ENCODE measurements around the gene RBMS3.

The RBMS3 gene

DNA sequence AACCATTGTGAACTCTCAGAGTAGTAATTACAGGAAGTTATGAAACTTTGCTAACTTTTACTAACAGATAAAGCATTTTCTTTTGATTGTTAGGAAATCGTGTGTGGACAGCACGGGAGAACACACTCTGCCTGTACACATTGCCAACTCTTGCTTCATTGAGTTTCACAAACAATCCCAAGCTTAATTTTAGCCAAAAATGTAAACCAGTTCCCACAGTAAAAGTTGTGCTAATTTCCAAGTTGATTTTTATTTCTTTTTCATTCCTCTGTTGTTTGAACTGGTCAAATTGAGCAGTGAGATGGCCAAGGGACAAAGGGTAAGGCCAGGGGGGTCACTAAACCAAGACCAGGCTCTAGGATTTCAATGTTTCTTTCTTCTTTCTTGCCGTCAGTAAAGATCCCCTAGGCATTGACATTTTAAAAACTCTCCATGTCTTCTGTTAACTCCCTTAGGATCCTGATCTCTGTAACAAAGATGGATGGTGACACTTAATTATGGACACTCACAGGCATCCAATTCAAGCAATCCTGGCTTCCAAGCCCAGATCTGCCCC is 414.9 kb downstream of the RBMS3 start:
- no peak for DNase-seq

DNA sequence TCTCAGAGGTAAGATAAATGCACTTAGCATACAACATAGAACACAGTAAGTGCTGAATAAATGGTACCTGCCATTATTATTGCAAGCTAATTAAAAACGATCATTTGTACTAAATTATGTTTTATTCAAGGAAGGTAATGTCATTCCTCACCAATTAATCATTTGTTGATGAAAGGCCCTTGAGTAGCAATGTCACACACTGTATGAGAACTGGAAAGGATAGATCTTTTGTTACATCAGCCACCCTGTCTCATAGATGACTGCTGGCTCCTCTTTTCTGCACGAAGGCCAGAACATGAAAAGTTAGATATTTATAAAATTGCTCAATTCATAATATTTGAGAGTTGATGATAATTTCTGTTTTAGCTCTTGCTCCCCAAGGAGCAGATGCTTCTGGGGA is 415.4 kb downstream of the RBMS3 start:
- DNase-seq = no peak

DNA sequence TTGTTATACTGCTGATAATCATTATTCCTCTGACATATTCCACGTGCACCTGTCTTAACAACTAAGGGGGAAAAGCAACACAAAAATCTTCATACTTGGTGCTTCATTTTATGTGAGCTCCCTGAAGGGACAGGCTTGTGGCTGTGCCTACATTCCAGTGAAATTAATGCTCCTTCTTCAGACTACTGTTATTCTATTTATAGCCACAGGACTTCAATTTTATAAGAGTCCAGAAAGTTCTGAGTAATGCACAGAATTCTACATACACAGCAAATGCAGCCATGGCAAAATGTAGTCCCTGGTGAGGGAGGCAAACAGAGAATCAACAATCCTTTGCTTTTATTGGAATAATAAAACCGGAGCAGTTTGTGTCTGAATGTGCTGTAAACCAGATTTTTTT is 417.1 kb downstream of the RBMS3 start:
- no peak for DNase-seq

DNA sequence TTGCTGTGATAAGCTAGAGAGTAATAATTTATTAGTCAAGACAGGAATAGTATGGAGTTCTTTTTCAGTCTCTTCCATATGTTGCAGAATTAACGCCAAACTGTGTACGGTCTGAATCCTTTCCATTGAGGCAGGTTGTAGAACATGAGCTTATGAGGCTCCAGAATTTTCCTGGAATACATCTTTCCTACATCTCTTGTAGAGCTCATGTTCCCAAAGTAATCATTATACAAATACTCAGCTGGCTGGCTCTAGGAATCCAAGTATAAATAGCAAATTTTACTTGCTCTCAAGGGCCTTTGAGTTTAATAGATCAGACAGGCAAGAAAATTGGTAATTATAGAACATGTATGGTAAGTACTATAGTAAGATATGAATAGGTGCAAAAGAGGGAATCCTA is 419.4 kb downstream of the RBMS3 start:
- DNase-seq = no peak

DNA sequence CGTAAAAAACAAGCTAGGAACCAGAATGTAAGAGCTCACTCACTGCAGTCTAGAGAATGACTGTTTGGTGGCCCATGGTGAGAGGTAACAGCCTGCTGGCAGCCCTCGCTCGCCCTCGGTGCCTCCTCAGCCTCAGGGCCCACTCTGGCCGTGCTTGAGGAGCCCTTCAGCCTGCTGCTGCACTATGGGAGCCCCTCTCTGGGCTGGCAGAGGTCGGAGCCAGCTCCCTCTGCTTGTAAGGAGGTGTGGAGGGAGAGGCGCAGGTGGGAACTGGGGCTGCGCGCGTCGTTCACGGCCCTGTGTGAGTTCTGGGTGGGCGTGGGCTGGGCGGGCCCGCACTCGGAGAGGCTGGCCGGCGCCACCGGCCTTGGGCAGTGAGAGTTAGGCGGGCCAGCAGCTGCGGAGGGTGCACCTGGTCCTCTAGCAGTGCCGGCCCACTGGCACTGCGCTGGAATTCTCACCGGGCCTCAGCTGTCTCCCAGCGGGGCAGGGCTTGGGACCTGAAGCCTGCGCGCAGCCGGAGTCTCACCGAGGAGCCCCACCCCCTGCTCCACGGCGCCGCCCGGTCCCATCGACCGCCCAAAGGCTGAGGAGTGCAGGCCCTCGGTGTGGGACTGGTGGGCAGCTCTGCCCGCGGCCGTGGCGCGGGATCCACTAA is 420.6 kb downstream of the RBMS3 start:
- no peak for DNase-seq

DNA sequence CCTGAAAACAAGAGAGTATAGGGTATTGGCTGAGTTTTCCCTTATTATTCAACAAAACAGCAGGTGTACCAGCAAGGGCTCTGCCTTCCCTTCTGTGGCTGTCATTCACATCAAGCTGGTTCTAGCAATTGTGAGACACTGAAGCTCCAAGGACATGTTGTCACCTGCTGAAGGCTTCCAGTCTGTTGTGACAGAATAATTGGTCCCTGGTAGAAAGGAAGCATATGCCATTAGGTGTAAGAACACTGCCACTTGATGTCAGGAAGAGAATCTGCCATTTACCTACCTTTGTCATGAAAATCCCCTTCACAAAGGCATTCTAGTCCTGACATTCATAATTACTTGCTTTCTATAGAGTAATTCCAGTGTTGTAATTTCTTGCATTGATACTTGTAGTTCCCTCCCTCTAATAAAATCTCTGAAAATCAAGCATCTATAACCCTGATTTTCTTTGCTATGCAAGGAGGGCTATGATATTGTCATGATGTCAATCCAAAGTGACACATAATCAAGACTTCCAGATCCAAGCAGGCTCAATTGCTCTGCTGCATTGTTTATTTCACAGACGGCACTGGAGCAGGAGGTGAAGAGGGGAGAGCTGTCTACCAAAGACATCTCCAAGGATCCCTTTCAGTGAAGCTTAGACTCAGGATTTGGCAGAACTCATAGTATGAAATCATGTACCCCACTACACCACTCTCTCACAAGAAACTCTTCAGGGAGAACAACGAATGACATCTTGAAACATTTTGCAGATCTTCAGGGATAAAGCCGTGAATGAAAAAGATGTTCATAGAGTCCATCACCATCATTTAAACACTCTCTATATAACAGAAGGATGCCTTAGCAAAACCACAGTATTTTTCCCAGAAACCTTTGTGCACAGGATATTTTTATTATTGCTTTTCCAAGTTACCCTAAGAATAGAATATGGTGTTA is 425.3 kb downstream of the RBMS3 start:
- DNase-seq = no peak

DNA sequence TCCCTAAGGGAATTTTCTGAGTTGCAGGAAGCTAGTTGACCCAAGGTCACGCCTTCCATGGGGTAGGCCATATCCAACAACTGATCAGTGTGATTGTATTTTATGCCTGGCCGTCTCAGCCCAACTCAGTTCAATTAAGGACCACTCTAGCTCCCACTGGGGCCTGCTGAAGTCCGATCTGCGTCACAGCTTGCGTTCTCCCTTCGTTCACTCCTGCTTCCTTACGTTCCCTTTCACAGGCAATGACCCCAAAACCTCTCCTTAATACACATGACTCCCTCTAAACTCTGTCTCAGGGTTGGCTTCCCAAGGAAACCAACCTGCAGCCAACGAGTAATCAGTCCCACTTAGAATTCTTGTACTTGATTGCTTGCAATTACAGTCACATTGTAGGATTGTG is 428.0 kb downstream of the RBMS3 start:
- DNase-seq = no peak

DNA sequence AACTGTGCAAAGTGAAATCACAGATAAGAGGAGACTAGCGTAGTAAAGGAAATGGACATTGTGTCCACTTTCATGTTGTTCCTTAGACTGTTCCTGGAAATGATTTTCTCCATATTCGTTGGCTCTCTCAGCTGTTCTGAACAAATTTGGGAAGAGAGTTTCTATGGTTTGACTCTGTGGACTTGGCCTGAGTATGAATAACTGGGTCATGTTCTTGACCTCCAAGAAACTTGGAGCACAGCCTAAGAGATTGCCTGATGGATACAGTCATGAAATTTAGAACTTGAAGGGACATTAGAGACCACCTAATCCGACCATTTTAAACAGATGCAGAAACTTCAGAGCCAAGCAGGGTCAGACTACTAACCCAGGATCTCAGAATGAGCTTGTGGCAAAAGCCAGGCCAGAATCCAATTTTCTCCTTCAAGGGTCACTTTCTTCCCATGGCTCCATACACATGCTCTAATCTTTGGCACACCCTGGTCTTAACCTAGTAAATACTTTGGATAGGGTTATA is 430.4 kb downstream of the RBMS3 start:
- no peak for DNase-seq

DNA sequence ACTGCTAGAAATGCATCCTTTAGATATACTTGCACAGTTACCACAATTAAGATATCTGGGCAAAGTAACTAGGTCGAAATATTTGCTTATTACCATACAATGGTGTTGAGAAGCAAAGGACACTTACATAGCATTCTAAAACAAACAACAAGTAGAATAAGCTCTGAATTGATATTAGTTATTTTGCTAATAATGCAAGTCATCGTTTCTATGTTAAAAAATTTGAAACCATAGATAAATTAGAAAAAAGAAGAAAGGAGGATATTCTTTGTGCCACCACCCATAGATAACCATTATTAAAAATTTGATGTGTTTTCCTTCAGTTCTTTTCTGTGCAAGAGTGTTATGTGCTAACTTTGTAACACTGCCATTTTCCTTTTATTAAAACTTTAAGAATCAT is 435.3 kb downstream of the RBMS3 start:
- no peak for DNase-seq

DNA sequence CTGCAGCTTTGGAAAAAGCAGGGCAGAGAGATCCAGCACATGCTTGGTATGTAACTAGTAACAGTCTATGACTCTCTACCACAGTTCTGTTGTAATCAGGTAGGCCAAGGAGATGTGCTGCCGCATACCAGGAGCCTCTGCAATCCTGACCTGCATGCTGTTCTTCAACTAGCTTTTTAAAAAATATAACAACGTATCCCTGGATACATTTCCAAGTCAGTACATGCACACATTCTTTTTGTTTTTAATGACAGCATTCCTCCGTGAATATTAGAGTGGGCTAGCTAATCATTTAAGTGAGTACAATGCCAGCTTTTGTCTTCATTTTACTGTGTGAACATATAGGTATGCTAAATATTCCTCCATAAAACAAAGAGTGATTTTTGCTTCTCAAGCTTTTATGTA is 437.8 kb downstream of the RBMS3 start:
- DNase-seq = no peak

DNA sequence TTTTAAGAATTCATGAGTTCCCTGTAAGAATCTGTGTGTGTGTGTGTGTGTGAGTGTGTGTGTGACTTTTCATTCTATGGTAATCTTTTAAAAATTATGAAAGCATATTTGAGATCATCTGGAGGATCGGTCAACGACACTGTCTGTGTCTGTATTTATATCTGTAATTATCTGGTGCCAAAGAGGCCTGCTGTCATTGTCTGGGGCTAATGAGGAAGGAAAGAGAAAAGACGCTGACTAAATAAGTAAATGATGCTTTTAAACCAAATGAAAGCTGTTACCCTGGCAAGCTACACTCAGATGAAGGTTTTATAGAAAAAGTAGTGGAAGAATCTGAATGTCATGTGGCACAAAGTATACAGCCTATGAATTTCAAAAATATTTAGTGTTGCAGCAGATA is 439.8 kb downstream of the RBMS3 start:
- no peak for DNase-seq

DNA sequence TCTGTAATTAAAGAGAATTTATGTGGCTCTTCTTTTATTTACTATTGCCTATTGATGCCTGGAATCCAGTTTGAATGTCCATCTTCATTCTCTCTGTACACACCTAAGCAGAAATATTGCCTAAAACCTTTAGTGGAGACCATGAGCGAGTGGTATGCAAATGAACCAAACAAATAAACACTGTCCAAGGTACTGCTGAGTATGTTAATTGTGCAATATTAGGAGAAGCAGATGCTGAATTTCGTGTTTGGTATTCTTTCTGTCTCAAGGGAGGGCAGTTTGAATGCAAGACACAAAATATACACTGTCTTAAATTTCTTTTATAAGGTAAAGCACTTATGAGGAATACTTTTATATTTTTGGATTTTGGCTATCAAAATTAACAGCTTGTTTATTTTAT is 440.9 kb downstream of the RBMS3 start:
- DNase-seq = no peak

DNA sequence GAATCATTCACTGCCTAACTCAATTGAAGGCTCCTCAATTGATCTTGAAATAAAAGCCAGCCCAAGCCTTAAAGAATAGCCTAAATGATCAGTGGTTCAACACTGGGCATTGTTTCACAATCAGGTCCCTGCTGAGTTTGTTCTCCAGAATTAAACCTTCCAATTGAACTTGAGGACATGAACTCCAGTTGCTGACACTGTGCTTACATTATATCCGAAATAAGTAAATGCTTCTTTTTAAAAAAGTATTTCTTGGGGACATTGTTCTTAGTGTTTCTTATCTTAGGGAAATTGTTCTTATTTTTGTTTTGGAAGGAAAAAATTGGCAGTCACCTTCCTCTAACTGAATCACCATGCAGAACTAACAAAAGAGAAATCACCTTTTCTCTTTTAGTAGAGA is 450.2 kb downstream of the RBMS3 start:
- no peak for DNase-seq

DNA sequence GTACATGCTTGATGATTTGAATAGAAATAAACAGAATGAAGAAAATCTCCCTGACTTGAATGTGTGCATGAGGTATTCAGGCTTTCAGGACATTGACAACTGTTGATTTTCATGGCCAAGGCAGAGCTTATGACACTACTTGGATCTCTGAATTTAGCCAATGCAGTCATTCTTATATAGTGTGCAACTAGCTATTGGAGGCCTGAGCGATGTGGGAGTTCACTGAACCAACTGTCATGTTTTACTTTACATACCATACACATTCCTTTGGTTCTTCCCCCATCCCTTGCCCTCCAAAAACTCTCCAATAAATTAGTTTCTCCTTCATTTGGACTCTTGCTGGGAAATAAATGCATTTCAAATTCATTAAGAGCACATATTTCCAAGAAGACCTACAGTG is 460.4 kb downstream of the RBMS3 start:
- no peak for DNase-seq

DNA sequence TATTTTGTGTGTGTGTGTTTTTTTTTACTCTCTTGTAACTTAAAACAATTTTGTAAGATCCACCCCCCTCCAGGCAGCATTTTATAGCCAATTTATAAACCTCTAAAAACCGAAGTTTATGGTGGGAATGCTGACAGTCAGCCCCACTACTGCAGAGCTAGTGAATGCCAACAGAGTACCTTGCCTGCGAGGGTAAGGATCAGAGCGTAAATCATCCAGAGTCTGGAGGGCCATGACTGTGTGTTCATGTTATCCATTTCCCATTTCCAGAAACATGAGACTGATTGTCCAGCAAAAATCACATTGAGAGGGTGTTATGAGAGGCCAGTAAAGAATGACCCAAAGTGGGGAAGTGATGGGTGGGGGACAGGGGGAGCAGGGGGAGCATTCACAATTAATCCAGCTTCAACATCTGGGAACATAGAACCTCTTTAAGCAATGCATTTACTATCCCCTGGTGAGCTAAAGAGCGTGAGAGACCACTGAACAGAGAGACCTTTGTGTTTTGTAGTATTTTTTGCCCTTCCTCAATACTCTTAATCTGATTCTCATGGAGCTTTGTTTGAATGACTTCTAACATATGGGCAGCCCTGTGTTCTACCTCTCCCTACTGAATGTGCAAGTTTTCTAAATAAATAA is 464.5 kb downstream of the RBMS3 start:
- no peak for DNase-seq

DNA sequence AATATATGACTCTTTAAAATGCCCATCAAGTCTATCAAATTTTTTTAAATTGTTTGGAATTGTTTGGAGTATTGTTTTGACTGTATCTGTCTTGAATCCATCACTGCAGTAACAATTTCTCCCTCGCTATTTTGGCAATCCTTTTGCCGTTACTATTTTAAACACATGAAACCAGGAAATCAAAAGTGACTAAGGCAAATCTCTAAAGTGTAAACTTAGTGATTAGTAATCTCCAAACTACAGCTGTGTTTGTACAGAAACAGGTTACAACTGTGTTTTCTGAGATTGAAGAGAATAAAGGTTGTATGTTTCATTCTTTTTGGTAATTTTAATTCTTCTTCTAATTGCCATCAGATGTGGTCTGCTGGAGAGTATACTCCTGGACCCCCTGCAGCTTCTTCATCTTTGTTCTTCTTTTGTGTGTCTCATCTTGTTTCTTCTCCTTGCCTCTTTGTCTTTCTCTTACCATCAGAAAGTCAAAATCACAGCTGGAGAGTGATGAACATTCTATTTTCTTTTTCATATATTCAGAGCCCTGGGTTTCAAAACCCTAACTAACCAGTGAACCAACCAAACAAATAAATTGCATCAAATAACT is 465.4 kb downstream of the RBMS3 start:
- DNase-seq = no peak

DNA sequence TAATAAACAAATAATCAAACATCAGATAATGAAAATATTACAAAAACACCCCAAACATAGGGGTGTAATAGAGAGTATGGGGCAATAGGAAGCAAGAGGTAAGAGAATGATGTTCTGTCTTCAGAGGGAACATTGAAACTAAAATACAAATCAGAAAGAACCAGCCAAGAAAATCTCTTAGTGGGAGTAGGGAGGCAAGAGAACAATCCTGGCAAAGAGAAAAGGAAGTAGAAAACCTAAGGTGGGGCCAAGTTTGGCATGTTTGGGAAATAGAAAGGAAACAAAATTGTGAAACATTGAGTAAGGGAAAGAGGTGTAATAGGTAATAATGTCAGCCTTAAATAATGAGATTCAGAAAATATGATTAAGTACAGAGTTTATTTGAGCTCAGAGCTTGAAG is 467.1 kb downstream of the RBMS3 start:
- DNase-seq = no peak

DNA sequence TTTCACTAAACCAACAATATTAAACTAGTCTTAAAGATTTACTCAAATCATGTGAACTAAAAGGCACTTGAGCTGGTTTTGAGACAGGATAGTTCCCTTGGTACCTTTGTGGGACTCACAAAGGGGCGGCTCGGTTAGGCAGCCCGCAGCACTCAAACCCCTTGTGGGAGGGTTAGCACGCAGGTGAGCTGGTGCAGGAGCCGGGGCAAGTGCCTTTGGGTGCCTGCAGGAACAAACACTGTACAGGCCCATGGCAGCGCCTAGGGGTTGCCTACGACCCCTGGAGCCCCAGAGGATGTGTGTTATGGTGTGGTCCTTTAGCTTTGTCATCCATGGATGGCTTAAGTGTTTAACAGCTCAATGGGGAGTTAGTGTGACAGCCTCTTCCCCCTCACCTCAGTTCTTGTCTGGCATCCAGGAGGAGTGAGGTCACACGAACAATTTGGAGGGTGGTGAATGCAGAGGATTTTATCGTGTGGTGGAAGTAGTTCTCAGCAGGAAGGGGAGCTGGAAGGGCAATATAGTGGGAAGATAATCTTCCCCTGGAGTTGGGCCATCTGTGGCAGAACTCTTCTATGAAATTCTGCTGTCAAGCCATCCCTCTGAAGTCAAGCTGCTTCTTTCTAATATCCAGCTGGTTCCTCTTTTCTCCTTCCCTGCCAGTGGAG is 470.9 kb downstream of the RBMS3 start:
- no peak for DNase-seq

DNA sequence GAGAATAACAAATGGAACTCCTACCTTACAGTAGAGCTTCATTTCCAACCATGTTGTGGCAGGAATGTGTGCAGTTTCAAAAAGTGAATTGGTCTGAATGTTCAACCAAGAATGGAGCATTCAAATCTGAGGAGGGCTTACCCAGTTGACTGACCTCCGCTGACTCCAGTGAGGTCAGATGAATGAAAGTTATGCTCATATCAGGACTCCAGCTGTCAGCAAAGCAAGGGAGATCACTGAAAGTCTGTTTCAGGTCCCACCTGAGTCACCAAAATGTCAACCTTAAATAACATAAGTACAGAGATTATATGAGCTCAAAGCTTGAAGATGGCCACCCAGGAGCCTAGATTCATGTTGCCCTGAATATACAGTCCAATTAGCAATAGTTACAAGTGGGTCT is 473.5 kb downstream of the RBMS3 start:
- no peak for DNase-seq

DNA sequence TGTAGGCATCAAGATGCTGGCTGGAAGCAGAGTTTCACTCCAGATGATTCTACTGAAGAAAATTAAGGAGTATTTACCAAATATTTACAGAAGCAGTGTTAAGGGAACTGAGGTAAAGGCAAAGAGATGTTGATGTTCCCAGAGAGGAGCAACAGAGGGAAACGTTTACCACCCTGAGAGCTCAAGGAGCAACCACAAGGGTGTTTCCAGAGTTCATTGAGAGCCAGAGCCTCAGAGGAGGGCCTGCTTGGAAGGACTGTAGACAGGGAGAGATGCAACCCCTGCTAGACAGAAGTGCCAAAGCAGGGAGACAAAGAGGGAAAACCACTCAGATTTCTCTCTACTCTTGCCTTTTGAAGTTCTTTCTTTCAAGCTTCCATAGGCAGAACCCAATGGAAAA is 474.5 kb downstream of the RBMS3 start:
- no peak for DNase-seq

DNA sequence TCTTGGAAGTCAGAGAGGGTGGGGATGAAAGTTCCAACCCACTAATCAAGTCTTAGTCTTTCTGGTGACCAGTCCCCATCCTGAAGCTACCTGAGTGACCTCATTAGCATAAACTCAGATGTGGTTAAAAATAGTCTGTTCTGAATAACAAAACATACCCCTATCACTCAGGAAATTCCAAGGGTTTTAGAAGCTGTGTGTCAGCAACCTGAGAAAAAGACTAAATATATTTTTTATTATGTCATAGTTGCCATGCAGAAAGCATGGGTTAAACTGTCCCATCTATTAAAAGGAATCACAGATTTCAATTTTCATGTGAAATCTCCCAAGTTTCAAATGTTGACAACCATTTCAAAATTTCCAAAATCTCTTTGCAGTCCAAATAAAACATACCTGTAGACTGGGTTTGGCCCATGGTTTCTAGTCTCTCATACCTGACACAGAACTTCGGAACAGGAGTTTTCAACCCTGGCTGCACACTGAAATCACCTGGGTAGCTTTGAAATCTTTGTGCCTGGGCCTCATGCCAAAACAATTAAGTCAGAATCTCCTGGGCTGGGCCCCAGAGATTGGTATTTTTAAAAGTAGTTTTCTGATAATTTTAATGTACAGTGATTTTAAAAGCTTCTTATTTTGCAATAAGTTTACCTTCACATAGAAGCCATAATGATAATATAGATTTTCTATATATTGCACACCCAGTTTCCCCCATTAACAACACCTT is 476.3 kb downstream of the RBMS3 start:
- DNase-seq = no peak

DNA sequence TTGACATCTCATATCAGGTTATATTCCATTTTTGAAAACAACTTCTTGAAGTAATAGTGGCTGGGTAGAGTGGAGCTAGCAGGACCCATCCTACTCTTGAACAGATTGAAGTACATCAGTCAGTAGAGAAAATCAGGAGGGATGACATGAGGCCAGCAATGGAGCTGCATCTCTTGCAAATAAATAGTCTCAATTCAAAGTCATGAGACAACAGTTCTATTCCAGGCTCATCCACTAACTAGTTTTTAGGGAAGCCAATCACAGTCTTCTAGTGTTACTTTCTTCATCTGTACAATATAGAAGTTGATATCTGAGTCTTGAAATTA is 477.2 kb downstream of the RBMS3 start:
- DNase-seq = no peak
